Measurements from ENCODE around the gene TMPRSS2.
"Not testable (repeated sequence)": the region's sequence is repeated elsewhere in the genome, so short reads cannot be mapped to it uniquely, and the experiment has no call there.

TMPRSS2 gene

DNA sequence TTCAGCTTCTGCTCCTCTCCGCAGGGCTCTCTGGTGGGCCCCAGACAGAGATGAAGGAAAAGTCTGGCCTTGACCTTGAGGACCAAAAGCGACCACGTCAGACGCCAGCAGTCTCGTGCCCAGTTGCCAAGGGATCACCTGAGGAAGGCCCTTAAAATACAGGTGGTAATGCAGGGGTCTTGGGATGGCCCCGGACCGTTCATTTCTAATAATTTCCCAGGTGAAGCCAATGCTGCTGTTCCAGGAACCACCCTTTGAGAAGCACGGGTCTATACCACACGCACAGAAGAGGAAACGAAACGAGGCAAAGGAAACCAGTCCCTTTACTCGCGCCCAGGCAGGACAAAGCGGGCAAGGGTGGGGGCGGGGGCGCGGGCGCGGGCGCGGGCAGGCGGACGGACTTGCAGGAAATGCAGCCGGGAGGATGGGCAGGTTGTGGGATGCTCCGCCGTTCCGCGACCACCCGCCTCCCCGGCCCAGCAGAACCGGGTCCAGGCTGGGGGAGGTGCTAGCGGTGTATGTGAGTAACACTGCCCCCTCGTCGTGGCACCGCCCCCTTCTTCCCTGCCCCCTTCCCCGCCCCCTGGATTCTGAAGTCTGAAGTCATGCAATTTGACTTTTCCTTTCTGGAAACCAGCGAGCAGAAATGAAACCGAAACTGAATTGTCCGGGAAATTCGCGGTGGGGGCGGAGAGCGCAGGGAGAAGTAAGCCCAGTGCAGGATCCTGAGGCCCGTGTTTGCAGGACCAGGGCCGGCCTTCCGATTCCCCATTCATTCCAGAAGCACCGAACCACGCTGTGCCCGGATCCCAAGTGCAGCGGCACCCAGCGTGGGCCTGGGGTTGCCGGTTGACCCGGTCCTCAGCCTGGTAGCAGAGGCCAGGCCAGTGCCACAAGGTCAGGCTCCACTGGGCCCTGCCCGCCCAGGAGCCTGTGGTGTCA lies 87.8 kb downstream of the TMPRSS2 start:
- H3K4me1 ChIP-seq (ENCODE audit: control insufficient read depth, insufficient read depth, low read length), result peaks cover 7% of the 10 kb centered on the region
- no peaks in the 10 kb centered on the region for H3K27me3 ChIP-seq (replicated peaks; ENCODE audit: control insufficient read depth, insufficient read depth, low read length)
- peak overlapping the region; percentile 93 for H3K9ac ChIP-seq (ENCODE audit: low read length)
- peaks cover 5% of the 10 kb centered on the region for H3K9me3 ChIP-seq (ENCODE audit: control insufficient read depth, low read length)
- H3K4me3 ChIP-seq (ENCODE audit: low read length), result peak overlapping the region; percentile 87
- no peaks in the 10 kb centered on the region for H3K36me3 ChIP-seq (ENCODE audit: control insufficient read depth, insufficient read depth, low read length, severe bottlenecking)
- DNase-seq (ENCODE audit: low read depth), result peak; percentile 95

DNA sequence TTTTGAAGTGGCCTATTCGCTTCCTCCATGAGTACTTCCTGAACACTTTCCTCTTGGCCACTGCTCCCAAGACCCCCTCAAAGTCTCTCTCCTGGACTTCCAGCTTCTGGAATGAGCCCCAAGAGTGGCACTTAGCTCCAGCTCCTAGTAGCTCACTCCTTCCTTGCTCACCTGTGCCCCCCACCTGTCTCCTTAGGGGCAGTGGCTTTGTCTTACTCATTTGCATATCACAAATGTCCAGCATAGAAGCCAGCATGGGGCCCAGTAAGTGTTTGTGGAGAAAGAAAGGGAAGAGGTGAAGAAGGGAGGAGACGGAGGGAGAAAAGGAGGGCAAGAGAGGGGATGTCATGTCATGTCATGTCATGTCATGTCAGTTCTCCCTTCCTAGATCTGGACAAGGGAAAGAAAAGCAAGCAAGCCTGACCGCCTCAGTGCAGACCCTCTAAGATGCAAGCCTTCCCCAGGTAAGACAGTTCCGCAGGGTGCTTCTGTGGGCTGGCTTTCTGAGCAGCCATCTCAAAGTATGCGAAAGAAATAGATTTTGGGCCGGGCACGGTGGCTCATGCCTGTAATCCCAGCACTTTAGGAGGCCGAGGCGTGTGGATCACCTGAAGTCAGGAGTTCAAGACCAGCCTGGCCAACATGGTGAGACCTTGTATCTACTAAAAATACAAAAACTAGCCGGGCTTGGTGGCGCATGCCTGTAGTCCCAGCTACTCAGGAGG lies 88.8 kb downstream of the TMPRSS2 start:
- H3K4me1 ChIP-seq (ENCODE audit: control insufficient read depth, insufficient read depth, low read length), result peaks cover 7% of the 10 kb centered on the region
- H3K36me3 ChIP-seq (ENCODE audit: control insufficient read depth, insufficient read depth, low read length, severe bottlenecking), result no peaks in the 10 kb centered on the region
- H3K27me3 ChIP-seq (replicated peaks; ENCODE audit: control insufficient read depth, insufficient read depth, low read length), result no peaks in the 10 kb centered on the region
- H3K4me3 ChIP-seq (ENCODE audit: low read length), result no peak overlapping the region
- DNase-seq (ENCODE audit: low read depth), result no peak
- peaks cover 5% of the 10 kb centered on the region for H3K9me3 ChIP-seq (ENCODE audit: control insufficient read depth, low read length)
- H3K9ac ChIP-seq (ENCODE audit: low read length), result no peak overlapping the region

DNA sequence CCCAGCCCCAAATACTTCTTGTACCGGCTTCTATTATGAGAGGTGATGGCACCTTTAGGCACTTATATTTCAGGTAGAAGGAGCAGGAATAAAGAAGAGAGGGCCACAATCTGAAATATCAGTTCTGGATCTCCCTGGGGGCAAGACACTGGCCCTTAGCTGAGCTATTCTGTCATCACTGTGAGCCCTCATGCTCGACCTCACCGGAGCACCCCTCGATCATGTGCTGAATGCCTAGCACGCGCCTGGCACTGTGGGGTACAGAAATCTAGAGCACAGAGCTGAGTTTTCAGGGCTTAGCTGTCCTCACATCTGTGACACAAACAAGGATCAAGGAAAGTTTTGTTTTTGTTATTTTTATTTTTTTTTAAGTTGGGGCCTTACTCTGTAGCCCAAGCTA lies 89.6 kb downstream of the TMPRSS2 start:
- Histone ChIP-seq H3K27me3 (replicated peaks; ENCODE audit: control insufficient read depth, insufficient read depth, low read length) (no peaks in the 10 kb centered on the region), H3K36me3 (ENCODE audit: control insufficient read depth, insufficient read depth, low read length, severe bottlenecking) (no peaks in the 10 kb centered on the region), H3K4me3 (ENCODE audit: low read length) (no peak overlapping the region), H3K4me1 (ENCODE audit: control insufficient read depth, insufficient read depth, low read length) (peaks cover 7% of the 10 kb centered on the region), H3K9me3 (ENCODE audit: control insufficient read depth, low read length) (peaks cover 5% of the 10 kb centered on the region), H3K9ac (ENCODE audit: low read length) (no peak overlapping the region)
- DNase-seq (ENCODE audit: low read depth), result no peak

DNA sequence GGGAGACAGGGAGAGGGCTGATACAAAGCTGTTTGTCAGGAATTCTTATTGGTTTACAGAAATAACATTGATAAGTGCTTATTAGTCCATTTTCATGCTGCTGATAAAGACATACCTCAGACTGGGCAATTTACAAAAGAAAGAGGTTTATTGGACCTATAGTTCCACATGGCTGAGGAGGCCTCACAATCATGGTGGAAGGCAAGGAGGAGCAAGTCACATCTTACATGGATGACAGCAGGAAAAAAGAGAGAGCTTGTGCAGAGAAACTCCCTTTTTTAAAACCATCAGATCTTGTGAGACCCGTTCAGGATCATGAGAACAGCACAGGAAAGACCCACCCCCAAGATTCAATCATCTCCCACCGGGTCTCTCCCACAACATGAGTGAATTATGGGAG lies 90.5 kb downstream of the TMPRSS2 start:
- H3K4me1 ChIP-seq (ENCODE audit: control insufficient read depth, insufficient read depth, low read length); H3K9me3 ChIP-seq (ENCODE audit: control insufficient read depth, low read length); DNase-seq (ENCODE audit: low read depth); H3K9ac ChIP-seq (ENCODE audit: low read length); H3K27me3 ChIP-seq (replicated peaks; ENCODE audit: control insufficient read depth, insufficient read depth, low read length); H3K36me3 ChIP-seq (ENCODE audit: control insufficient read depth, insufficient read depth, low read length, severe bottlenecking); H3K4me3 ChIP-seq (ENCODE audit: low read length): not testable (repeated sequence)
